D721Med (cell line): ENCODE data around the gene GSK3B.

Experiments
- DNase-seq: peaks from one replicate; pipeline ENCODE4 v3.0.0; 2011; ENCODE audit warnings: low spot score; ENCODE audit not compliant: insufficient read length
- FAIRE-seq: peaks from 2 replicates; lab custom pipeline; 2011; peaks lifted over from hg19 to GRCh38; lab: Jason Lieb, UNC
- CTCF ChIP-seq: IDR thresholded peaks from 2 replicates; pipeline ENCODE4 v1.5.1; 2012; ENCODE audit warnings: mild to moderate bottlenecking, control low read depth; ENCODE audit not compliant: insufficient read depth; ENCODE audit errors: missing control alignments

Gene GSK3B

DNA sequence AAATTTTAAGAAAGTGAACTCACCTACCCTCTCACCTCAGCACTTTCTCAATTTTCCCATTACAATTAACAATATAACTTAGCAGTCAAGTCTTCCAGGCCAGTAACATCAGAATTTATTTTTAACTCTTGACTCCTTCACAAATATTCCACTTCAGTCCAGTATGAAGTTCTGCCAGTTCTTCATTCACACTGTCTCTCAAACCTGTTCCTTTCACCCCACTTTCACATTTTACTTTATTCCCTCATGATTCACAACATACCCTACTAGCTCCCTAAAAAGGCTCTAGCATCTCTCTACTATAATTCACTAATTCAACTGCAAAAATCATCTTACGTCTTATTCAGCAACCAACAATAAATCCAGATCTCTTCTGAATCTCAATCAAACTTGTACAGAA, 3.8 kb downstream of the GSK3B start:
- DNase-seq (no peak), FAIRE-seq (no peak)
- TF ChIP-seq CTCF = no peak

GRCh38 chr3:120089089-120089488, 5.2 kb downstream of the GSK3B start:
- no peak for TF ChIP-seq CTCF
- no peak for DNase-seq
- FAIRE-seq = no peak

DNA sequence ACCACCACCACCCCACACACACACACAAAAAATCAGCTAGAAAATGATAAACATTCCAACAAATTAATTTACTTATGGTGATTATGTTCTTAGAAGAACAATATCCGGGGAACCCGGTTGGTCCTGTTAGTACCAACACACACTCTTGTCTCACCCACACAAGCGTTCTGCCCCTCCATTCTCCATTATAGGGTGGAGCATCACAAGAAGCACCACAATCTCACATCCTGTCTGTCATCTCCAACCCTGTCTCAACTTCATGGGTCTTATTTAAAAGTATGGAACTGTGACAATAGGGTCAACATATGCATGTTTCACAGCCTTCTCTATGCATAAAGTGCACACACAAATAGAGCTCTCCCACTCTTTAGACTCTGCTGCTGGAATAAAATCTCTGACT, 5.6 kb downstream of the GSK3B start:
- DNase-seq = no peak
- FAIRE-seq = no peak
- no peak for TF ChIP-seq CTCF

DNA sequence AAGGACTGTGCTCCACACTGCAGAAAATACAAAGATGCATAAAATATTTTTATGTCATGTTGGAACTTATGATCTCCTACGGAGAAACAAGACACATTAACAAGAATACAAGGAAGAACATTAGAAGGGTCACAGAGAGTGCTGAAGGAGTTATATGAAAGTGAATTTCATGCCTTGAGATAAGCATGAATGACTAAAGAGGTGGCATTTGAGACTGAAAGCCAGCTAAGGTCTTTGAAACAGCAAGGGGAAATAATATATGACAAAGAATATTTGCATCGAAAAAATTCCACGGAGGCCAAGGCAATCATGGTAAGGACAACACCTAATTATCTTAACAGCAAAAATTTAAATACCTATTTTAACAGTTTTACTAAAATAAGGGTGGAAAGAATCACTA, 12.5 kb downstream of the GSK3B start:
- FAIRE-seq (no peak), DNase-seq (no peak)
- TF ChIP-seq CTCF = no peak

- FAIRE-seq (no peak), DNase-seq (no peak)
- TF ChIP-seq CTCF = no peak
Measured at GRCh38 chr3:120080836-120081235, 13.4 kb downstream of the GSK3B start.

DNA sequence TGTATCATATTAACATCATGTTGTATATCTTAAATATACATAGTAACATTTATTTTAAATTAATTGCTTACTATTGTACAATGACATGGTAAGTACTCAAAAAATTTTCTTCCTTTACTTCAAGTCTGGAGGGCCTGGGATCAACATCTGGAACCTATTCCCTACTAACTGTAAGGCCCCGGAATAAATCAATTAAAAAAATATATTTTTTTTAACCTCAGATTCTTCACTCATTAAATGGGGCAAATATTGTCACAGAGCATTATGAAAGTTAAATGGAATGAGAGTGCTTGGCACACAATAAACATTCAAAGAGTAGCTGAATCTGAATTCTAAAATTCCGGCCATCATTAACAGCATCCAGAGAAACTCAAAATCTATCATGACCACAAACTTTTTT, 16.5 kb downstream of the GSK3B start:
- no peak for DNase-seq
- TF ChIP-seq CTCF = no peak
- no peak for FAIRE-seq

DNA sequence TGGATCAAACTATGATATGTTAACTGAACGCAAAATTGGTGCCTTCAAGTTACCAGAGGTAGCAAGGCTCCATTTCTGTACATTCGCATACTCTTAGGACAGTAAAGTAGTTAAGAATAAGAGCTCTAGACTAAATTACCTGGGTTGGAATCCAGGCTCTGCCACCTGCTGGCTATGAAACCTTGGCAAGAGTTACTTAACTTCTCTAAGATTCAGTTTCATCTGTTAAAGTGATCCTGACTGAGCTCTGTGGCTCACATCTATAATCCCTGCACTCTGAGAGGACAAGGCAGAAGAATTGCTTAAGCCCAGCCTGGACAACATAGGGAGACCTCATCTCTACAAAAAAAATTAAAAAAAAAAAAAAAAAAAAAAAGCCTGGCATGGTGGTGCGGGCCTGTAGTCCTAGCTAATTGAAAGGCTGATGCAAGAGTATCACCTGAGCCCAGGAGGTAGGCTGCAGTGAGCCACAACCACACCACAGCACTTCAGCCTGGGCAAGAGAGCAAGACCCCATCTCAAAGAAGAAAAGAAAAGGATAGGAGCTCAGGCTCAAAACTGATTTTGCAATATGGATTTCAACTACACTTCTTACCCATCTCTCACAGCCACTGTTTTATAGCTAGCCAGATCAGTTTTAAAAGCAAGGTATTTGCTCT, 21.3 kb downstream of the GSK3B start:
- no peak for FAIRE-seq
- DNase-seq = no peak
- TF ChIP-seq CTCF = no peak
